ENCODE data around the gene KIF21B. TPM values are rescaled to one million over a fixed set of nuclear protein-coding genes. Genes with fewer than 3 reads are reported as not detected.

KIF21B gene
- total and polyA plus RNA-seq, 2 of the 4 experiments (the other 2 are of a cell fraction), result 0.36 to 0.55 TPM

GRCh38 chr1:200982071-200982945 is 41.2 kb downstream of the KIF21B start:
- peak overlapping the region; percentile 3 for H2AK9ac ChIP-seq (replicated peaks; ENCODE audit: low read depth, low read length, poor library complexity)
- H3K4me2 ChIP-seq (ENCODE audit: low read depth, low read length), result no peak overlapping the region
- intact Hi-C loops (cut with micrococcal nuclease) (no loop called here), in situ Hi-C loops (cut with MboI; ENCODE audit: low sequenced_read_pairs) (no loop called here), dilution Hi-C loops (cut with HindIII; ENCODE audit: low sequenced_read_pairs, unreplicated experiment) (no loop called here)
- H2AFZ ChIP-seq (replicated peaks; ENCODE audit: low read length, poor library complexity), result no peak overlapping the region
- H3K79me1 ChIP-seq (ENCODE audit: low read depth in 1 of 2, low read length in 2 of 2), result no peaks in the 10 kb centered on the region
- H3K27me3 ChIP-seq (ENCODE audit: control insufficient read depth, insufficient read depth, low read length), result peaks cover 2% of the 10 kb centered on the region; the same call in 1 of the 2 replicates
- no peaks in the 10 kb centered on the region; the same call in 1 of the 2 replicates for H3K9me1 ChIP-seq (ENCODE audit: insufficient read depth, low read length)
- CTCF ChIA-PET, result interaction anchor here (1.8 kb wide), 1 partner anchor 10 kb away, joined by 6 read pairs; no protein-coding TSS in a partner anchor
- H3K18ac ChIP-seq (ENCODE audit: low read depth, low read length), result no peak overlapping the region
- no peak overlapping the region for H2BK15ac ChIP-seq (ENCODE audit: low read depth, low read length)
- H3K14ac ChIP-seq (replicated peaks; ENCODE audit: low read depth, low read length), result no peak overlapping the region
- POLR2A ChIA-PET (ENCODE audit: unreplicated experiment), result no interaction called here
- H3K4ac ChIP-seq (ENCODE audit: low read depth, low read length), result no peak overlapping the region
- H2AK5ac ChIP-seq (ENCODE audit: low read depth, low read length), result no peak overlapping the region
- no peak overlapping the region for H4K5ac ChIP-seq (ENCODE audit: low read depth, low read length)
- H4K20me1 ChIP-seq (ENCODE audit: insufficient read depth, low read length), result no peaks in the 10 kb centered on the region
- H4K91ac ChIP-seq (ENCODE audit: insufficient read depth, low read depth, low read length), result no peak overlapping the region
- H3K27ac ChIP-seq (ENCODE audit: insufficient read depth, low read length), result no peak overlapping the region
- H2BK120ac ChIP-seq (ENCODE audit: low read depth, low read length), result no peak overlapping the region
- H3K23ac ChIP-seq (ENCODE audit: low read depth, low read length), result no peak overlapping the region
- H3K4me1 ChIP-seq (ENCODE audit: control insufficient read depth, insufficient read depth, low read length), result peaks cover 2% of the 10 kb centered on the region; the same call in 1 of the 2 replicates
- no peak overlapping the region for H3K4me3 ChIP-seq (ENCODE audit: insufficient read depth, low read depth, low read length)
- BruUV-seq (replicated peaks), result no TSS peak
- ATAC-seq (ENCODE audit: low read depth) (0 out of 2 replicates have a peak, but pooled peaks have one; percentile 14), DNase-seq (peak; percentile 52)
- no peak for TF ChIP-seq FOS (IDR thresholded peaks at IDR 0.05; ENCODE audit: low read depth, low read length)
- no peak for TF ChIP-seq RCOR1 (IDR thresholded peaks at IDR 0.05; ENCODE audit: insufficient replicate concordance, low read length)
- TF ChIP-seq MAFK (IDR thresholded peaks at IDR 0.05; ENCODE audit: low read depth, low read length), result no peak
- no peak for TF ChIP-seq POLR2A (IDR thresholded peaks at IDR 0.05; ENCODE audit: low read depth, low read length)
- TF ChIP-seq CEBPB (IDR thresholded peaks at IDR 0.05; ENCODE audit: low read depth, low read length), result no peak
- no peak for TF ChIP-seq NFE2L2 (IDR thresholded peaks at IDR 0.05; ENCODE audit: low read depth, low read length)
- TF ChIP-seq MXI1 (IDR thresholded peaks at IDR 0.05; ENCODE audit: borderline replicate concordance, low read depth, low read length), result no peak
- TF ChIP-seq RAD21 (IDR thresholded peaks at IDR 0.05; ENCODE audit: low read length), result no peak
- TF ChIP-seq, protein P1, sequence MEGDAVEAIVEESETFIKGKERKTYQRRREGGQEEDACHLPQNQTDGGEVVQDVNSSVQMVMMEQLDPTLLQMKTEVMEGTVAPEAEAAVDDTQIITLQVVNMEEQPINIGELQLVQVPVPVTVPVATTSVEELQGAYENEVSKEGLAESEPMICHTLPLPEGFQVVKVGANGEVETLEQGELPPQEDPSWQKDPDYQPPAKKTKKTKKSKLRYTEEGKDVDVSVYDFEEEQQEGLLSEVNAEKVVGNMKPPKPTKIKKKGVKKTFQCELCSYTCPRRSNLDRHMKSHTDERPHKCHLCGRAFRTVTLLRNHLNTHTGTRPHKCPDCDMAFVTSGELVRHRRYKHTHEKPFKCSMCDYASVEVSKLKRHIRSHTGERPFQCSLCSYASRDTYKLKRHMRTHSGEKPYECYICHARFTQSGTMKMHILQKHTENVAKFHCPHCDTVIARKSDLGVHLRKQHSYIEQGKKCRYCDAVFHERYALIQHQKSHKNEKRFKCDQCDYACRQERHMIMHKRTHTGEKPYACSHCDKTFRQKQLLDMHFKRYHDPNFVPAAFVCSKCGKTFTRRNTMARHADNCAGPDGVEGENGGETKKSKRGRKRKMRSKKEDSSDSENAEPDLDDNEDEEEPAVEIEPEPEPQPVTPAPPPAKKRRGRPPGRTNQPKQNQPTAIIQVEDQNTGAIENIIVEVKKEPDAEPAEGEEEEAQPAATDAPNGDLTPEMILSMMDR (conservative IDR thresholded peaks at IDR 0.05; ENCODE audit: low read depth, low read length), result no peak
- TF ChIP-seq SMC3 (IDR thresholded peaks at IDR 0.05; ENCODE audit: low read depth, low read length), result no peak
- TF ChIP-seq BHLHE40 (IDR thresholded peaks at IDR 0.05; ENCODE audit: low read depth, low read length), result no peak
- TF ChIP-seq CHD1 (IDR thresholded peaks at IDR 0.05; ENCODE audit: low read depth, low read length), result no peak
- TF ChIP-seq RFX5 (IDR thresholded peaks at IDR 0.05; ENCODE audit: low read depth, low read length), result no peak
- H4K8ac ChIP-seq (ENCODE audit: low read depth in 2 of 2, low read length in 2 of 2), result no peak overlapping the region
- H3K56ac ChIP-seq (ENCODE audit: extremely low read depth, insufficient read depth, low read length), result no peak overlapping the region
- no peaks in the 10 kb centered on the region for H3K36me3 ChIP-seq (ENCODE audit: control insufficient read depth, insufficient read depth, low read length)
- no peak overlapping the region for H2BK20ac ChIP-seq (ENCODE audit: low read depth, low read length)
- 65% methylated on average over 4 of the region's 19 CpGs; no CpG with 5 or more reads in 1 of the 2 experiments for WGBS, 2 experiments (ENCODE audit: extremely low coverage in 2 of 2, insufficient read length in 1 of 2)
- no peak overlapping the region for H3K9ac ChIP-seq (ENCODE audit: low read depth, low read length)
- no peak overlapping the region for H2BK5ac ChIP-seq (ENCODE audit: low read depth, low read length, poor library complexity, severe bottlenecking)
- no peaks in the 10 kb centered on the region for H3K9me3 ChIP-seq (ENCODE audit: control insufficient read depth, insufficient read depth, low read length)

Data from IMR-90 (cell line).